Measurements from ENCODE around the gene JAK1.

GRCh38 chr1:64809309-64809708 is 157.0 kb downstream of the JAK1 start:
- no peak for TF ChIP-seq POLR2A (IDR thresholded peaks at IDR 0.05; ENCODE audit: low read length)
- no peak for TF ChIP-seq GATA1 (IDR thresholded peaks at IDR 0.05; ENCODE audit: low read depth, low read length)
